Measurements from ENCODE around the gene PLVAP.

Gene PLVAP

DNA sequence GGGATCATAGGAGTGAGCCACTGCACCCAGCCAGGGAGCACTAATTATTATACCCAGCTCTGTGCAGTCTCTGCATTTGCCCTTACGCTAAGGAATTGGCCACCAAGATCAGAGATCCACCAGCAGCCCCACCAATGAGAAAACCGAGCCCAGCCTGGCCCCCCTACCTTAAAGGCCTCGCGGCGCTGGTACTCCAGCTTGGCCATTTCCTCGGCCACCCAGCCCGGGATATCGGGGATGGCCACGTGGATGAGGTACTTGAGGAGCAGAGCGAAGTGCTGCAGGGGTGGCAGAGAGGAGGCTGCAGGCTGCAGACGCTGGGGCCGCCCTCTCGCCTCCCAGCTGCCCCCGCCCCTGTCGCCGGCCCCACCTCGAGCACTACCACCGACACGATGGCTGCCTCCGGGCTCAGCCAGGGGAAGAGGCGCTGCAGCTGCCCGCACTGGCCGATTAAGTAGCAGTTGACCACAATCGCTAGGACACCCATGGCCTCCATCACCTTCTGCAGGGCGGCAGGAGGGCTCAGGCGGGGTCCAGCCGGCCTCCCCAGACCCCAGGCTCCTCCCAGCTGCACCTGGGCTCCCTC lies 50.0 kb downstream of the PLVAP start:
- Histone ChIP-seq H3K4me3 (no peak overlapping the region), H3K27ac (no peak overlapping the region)

DNA sequence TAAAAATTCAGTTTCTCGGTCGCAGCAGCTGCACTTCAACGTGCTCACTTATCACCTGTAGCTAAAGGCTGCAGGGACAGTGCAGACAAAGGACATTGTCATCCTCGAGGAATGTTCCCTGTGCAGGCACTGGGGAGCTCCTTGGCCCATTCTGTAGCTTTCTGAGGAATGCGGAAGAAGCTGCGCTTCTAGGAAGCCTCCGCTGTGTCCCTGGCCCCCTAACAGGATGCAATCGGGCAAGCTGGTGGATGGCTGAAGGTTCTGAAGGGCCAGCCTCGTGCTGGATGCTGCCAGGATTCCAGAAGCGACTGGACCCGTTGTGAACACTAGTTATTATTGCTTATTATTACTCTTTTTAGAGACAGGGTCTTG lies 50.6 kb downstream of the PLVAP start:
- peak overlapping the region in 1 of 21 experiments; percentile 2 for H3K27ac ChIP-seq
- H3K4me3 ChIP-seq = no peak overlapping the region

DNA sequence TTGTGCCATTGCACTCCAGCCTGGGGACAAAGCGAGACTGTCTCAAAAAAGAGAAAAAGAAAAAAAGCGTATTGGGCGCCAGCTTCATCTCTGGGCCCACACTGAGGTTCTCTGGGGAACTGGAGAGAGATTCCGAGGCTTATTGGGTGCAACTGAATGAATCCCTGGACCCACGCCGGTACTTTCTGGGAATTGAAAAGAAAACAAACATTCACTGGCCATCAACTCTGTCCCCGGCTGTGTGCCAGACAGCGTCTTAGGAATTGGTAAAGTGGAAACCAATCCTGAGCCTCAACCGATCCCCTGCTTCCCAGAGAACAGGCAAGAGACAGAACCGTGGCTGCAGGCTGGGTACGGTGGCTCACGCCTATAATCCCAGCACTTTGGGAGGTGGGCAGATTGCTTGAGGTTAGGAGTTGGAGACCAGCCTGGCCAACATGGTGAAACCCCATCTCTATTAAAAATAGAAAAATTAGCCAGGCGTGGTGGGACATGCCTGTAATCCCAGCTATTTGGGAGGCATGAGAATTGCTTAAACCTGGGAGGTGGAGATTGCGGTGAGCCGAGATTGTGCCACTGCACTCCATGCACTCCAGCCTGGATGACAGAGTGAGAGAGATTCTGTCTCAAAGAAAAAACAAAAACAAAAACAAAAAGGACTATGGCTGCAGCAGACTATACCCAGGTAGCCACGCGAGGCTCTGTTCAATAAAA lies 51.1 kb downstream of the PLVAP start:
- Histone ChIP-seq H3K4me3 (no peak overlapping the region), H3K27ac (peak overlapping the region in 1 of 21 experiments; percentile 2)

DNA sequence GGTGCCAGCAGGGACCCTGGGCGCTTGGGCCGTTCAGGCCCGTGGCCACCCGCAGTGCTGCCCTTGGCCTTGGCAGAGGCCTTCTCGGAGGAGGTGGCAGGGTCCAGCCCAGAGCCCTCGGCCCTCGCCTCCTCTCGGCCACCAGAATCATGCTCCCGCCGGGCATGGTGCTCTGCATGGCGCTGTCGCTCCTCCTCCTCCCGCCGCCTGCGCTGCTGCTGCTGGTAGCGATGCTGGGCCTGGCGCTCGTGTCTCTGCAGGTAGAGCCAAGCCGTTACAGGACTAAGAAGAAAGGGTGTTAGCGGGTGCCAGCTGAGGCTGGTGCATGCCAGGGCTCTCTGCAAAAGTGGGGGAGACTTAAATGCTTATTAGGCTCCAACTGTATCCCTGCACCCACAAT lies 52.0 kb downstream of the PLVAP start:
- no peak overlapping the region for H3K4me3 ChIP-seq

DNA sequence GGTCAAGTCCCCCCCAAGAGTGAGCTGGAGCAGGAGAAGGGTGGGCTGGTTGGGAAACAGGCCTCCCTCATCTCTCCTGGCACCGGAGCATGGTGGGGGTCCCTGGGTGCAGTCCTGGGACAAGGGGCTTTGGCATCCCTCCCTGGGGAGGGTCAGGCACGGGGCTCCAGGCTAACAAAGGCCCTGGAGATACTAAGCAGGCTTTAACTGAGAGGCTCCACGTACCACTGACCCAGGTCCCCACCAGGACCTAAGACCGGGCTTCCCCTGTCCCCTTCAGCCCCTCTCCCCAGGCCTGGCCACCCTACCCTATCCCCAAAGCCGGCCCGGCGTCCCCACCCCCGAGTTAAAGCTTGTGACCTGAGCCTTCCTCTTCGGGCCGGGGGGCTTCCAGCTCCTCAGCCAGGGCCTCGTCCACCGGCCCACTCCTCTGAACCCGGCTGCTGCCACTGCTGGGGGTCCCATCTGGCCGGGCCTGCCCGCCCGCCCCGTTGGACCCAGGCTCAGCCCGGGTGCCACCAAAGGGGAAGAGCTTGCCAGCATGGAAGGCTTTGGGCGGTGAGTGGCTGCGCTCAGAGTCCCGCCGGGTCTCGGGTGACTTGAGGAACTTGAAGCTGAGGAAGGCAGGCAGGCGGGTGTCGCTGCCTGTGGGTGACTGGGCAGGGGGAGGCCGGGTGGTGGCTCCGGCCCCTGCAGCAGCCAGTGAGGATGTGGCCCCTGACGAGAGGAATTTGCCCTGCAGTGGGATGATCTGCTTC lies 52.6 kb downstream of the PLVAP start:
- peak overlapping the region in 4 of 21 experiments; percentile 49 to 57 (median 56) for H3K27ac ChIP-seq

More for the DNA sequence above, 52.0 kb downstream of the PLVAP start:
- H3K27ac ChIP-seq = peak overlapping the region in 1 of 21 experiments; percentile 14

DNA sequence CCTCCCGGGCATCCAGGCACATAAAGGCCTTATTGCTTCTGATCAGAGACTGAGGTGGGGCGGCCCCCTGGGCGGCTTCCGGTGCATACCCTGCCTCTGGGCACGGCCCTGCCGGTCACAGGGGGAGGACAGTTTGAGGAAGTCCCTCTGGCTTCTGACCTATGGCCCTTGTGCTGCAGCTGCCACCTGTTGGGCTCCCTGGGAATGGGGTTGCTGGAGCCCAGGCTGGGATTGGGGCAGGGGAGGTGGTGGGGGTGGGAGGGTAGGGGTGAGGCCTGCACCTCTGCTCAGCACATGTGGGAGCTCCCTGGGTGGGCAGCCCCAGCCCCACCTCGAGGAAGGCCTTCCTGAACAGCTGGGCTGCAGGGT lies 53.2 kb downstream of the PLVAP start:
- Histone ChIP-seq H3K27ac (peak overlapping the region in 6 of 21 experiments; percentile 12 to 57 (median 52)), H3K4me3 (peak overlapping the region in 1 of 7 experiments; percentile 19)

More for the DNA sequence above, 52.6 kb downstream of the PLVAP start:
- H3K4me3 ChIP-seq = no peak overlapping the region

DNA sequence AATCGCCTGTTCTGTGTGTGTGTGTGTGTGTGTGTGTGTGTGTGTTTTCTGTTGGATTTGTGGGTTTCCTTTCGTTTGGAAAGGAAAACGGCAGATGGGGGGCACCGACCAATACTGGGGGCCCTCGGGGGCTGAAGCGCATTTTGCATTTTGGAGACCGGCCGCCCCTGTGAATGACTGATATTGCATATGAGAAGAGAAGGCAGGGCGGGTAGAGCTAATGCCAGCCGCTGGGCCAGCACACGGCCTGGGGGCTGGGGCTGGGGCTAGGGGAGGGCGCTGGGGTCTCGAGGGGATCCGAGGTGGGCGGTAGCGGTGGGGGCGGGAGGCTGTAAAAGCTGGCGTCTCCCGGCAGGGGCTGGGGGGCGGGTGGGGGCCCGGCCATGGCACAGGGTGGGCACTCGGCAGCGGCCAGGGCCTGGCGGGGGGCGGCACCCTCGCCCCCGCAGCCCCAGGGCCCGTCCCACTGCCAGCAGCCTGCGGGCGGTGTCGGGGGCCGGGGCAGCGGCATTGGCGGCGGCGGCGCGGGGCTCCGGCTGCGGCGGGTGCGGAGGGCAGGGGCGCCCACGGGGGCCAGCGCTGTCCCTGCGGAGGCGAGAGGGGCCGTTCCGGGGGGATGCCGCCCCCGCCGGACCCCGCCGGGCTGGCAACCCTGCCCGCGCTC lies 53.7 kb downstream of the PLVAP start:
- H3K4me3 ChIP-seq = peak overlapping the region in 1 of 7 experiments; percentile 19
- H3K27ac ChIP-seq = peak overlapping the region in 5 of 21 experiments; percentile 12 to 56 (median 49)

DNA sequence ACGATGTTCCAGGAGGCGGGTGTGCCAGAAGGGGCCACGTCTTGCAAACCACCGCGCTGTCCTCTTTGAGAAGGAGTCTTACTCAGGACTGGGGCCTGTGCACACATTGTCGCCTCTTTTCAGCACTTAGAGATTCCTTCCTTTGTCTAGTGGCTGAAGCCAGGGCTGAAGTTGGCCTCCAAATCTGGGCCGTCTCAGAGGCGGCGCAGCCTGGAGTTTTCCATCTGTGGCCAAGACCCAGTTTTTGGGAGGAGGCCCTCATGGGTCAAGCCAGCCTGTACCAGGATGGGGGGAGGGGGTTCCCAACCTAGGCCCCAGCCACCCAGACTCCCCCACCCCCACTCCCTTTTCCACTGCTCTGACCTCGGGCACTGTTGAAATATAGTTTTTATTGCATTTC lies 54.3 kb downstream of the PLVAP start:
- no peak overlapping the region for H3K4me3 ChIP-seq
- no peak overlapping the region for H3K27ac ChIP-seq

DNA sequence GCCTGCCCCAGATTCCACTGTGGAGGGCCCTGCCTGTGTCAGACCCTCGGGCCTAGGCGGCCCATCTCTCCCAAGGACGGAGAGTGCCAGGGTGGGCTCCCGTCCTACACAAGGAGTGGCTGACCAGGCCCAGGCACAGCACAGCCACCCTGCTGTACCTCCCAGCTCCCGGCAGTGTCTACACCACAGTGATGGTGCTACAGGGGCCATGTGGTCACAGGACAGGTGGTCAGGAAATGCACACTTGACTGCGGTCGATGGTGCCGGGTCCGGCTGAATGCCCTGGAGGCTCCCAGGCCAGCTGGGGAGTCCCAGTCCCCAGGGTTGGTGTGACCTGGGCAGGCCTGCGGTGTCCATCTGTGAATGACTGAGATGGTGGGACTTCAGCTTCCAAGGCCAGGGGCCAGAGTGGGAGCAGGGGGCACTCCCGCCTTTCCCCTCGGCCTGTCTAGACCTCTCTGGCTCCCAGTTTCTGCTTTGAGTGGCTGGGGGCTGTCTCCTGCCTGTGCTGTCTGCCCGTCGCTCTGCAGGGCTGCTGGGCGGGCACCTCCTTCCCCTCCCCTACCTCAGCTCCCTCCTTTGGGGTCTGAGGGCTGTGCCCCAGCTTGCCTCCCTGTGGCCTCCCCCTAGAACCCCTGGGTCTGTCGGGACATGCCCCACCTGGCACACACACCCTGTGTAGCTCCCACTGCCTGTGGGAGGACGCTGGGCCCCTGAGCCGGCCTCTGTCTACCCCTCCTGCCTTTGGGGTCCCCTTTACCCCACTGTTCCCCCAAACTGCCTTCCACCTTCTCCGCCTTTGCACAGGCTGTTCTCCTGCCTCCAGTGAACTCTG lies 55.3 kb downstream of the PLVAP start:
- Histone ChIP-seq H3K4me3 (no peak overlapping the region), H3K27ac (peak overlapping the region in 3 of 21 experiments; percentile 7 to 20 (median 17))

DNA sequence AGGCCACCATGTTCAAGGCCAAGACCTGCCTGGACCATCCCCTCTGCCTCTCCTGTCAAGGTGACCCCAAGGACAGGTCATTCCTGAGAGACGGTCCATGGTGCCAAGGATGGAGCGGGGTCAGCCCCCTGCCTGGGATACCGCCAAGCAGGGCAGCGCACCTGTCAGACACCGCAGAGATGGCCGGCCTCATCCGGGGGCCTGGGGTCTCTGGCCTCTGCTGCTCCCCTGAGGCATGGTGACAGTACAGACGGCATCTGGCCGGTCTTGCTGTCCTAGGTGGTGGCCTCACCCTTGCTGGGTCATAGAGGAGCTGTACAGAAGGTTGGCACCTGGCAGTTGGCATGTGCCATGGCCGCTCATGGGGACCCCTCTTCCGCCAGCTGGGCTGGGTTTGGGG lies 56.7 kb downstream of the PLVAP start:
- H3K27ac ChIP-seq = no peak overlapping the region
- no peak overlapping the region for H3K4me3 ChIP-seq

DNA sequence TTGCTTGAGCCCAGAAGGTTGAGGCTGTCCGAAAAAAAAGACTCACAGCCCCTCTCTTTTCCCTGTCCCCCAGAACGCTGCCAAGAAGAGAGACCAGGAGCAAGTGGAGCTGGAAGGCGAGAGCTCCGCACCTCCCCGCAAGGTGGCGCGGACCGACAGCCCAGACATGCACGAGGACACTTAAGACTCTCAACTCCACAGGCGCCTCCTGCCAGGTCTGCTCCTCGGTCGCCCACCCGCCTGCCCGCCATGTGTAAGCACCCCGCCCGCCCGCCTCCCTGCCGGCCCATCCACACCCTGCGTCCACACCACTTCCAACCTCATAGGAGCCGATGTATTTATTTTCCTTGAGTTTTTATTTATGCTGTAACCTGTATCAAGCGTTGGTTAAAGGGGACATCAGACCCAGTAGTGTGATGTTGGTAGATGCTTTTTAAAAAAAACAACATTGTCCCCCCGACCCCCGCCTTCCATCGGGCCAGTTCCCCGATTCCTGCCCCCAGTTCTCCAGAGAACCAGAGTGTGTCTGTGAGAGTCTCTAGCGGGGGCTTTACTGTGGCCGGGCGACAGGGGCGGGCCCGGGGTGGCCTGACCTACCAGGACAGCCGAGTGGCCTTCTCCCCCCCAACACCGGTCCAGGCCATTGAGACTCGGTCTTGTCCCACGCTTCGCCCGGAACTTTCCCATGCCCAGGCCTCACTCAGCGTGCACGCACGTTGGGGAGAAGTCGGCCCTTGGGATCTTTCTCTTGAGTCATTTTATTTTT lies 57.5 kb downstream of the PLVAP start:
- H3K4me3 ChIP-seq = no peak overlapping the region
- no peak overlapping the region for H3K27ac ChIP-seq

DNA sequence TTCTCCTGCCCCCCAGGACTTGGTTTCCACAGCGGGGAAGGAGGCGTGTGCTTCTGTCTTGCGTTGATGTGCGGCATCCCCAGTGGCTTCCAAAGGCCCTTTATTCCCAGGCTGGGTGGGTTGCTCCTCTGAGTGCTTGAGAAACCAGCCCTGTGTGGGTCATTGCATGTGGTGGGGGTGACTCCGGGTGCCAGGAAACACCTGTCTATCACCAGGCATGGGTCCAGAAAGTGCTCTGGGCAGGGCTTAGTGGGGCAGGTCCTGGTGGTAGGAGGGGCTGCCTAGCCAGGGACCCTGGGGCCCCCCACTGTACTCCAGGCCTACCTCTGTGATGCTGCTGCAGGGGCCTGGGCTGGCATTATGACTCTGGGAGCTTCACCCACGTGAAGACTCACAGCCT lies 58.2 kb downstream of the PLVAP start:
- Histone ChIP-seq H3K4me3 (no peak overlapping the region), H3K27ac (no peak overlapping the region)

DNA sequence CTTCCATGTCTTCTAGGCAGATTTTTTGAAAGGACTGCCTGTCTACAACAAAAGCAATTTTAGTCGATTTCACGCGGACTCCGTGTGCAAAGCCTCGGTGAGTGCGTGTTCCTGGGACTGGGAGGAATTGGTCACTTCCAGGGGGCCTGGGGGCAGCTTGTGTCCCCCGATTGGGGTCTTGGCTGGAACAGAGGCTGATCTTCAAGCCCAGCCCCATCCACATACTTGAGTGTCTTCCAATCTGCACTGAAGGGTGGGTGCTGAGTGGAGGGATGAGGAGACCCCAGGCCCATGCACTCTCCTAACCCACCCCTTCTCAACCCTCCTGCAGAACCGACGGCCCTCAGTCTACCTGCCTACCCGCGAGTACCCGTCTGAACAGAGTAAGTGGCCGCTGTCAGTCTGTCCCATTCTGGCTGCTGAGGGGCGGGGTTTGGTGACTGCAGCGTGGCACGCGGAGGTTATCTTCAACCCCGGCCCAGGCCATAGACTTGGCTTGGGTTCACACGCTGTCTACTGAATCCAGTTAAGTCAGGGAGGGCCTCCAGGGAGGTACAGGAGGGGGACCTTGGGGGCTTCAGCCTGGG lies 63.0 kb downstream of the PLVAP start:
- H3K4me3 ChIP-seq = no peak overlapping the region
- no peak overlapping the region for H3K27ac ChIP-seq

DNA sequence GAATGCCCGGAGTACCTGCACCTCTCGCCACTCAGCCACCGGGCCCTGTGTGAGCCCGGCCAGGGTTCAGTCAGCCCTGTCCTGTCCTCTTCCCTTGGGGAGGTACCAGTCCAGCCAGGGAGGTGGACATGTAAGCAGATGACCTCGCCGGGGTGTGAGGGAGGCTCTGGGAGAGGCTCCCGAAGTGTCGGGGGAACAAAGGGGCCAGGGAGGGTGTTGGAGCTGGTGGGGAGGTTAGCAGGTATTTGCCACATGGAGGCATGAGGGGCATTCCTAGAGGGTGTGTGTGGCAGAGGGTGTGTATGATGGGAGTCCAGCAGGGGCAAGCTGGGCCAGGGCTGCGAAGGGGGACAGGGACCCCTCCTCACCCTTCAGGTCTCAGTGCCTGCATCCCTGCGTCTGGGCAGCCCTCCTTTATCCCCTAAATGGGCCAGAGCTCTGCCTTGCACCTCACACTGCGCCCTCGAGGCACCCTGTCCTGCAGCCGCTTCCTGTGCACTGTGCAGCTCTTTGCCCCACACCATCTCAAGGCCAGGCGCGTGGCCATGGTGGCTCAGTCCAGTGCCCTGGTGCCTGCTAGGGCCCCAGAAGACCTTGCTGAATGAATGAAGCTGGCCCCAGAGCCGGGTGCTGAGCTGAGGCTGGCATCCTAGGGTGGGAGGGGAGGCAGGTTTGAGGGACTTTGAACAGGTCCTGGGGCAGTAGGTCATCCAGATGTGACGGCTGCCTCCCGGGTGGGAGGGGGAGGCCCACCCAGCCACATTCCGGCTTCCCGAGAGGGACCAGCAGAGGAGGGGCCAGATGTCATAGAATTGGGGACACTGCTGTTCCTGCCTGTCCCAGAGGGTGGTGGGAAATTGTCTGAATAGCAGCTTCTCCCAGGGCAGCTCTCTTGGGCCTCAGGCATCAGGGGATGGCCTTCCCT lies 64.7 kb downstream of the PLVAP start:
- peak overlapping the region in 2 of 21 experiments; percentile 22 to 49 for H3K27ac ChIP-seq
- no peak overlapping the region for H3K4me3 ChIP-seq

DNA sequence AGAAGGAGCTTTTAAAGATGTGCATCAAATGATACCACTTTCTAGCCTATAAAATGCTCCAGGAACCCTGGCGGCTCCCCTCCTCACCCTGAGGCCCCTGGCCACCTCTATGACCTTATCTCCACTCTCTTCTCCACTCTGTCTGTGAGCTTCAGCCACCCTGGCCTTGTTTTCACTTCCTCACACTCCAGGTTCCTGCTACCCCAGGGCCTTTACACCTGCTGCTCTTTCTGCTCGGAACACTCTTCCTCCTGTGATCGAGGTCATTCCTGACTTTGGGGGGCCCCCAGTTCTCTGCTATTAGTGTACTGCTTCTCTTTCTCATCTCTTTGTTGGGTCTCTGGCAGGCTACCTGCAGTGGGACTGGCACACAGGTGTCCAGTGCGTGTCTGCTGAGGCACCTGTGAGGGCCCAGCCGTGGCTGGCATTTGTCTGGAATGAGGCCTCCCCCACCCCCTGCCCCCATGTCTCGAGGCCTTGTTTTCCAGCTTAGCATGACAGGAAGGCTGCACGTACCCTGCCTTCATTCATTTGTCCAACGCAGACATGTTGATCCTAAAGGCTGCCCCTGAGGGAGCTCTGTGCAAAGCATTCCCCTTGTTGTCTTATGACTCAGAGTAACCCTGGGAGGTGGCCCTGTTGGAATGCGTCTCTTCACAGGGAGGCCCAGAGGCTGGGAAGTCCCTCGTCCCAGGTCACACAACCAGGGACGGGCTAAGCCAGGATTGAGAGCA lies 65.5 kb downstream of the PLVAP start:
- H3K4me3 ChIP-seq = no peak overlapping the region
- peak overlapping the region in 2 of 21 experiments; percentile 22 to 49 for H3K27ac ChIP-seq

DNA sequence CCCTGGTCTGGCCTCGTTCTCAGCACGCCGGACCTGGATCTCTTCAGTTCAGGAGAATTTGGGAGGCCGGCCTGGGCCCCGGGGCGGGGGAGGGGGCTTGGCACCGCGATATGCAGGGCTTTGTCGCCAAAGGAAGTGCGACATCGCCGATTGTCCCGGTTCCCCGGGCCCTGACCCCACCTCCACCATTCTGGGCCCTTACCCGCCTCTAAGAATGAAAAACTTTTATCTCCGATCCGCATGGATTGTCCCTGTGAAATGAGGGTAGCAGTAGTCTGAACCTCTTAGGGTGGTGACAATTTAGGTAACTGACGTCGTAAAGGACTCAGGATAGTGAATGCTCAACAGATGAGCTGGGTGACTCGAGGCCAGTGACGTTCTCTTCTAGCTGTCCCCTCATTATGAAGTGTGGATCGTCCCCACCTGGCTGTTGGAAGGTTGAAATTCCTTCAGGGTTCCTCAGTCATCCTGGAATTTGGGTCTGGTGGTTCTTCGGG lies 67.1 kb downstream of the PLVAP start:
- H3K27ac ChIP-seq = peak overlapping the region; percentile 65 to 96 (median 88)
- H3K4me3 ChIP-seq = peak overlapping the region; percentile 61 to 97 (median 90)

All from skin epidermis (tissue), 12 donors.